Duodenal mucosa (tissue), 2 donors: ENCODE measurements around the gene IGSF9.

Source experiments
- H3K27ac ChIP-seq: one replicate; pipeline ENCODE4 v1.7.0; 2013; ENCODE audit warnings: low read depth, low read length
- H3K27me3 ChIP-seq, 2 donors: one replicate each; pipeline ENCODE4 v1.7.0; 2013; ENCODE audit warnings: low read length in 2 of 2, control low read depth in 1 of 2; ENCODE audit not compliant: insufficient read depth in 2 of 2, control insufficient read depth in 1 of 2
- H3K36me3 ChIP-seq, 2 donors: one replicate each; pipeline ENCODE4 v1.7.0; 2013; ENCODE audit warnings: low read length in 2 of 2, control low read depth in 1 of 2; ENCODE audit not compliant: insufficient read depth in 2 of 2, control insufficient read depth in 1 of 2
- H3K4me1 ChIP-seq, 2 donors: one replicate each; pipeline ENCODE4 v1.7.0; 2013; ENCODE audit warnings: low read length in 2 of 2, control low read depth in 1 of 2; ENCODE audit not compliant: insufficient read depth in 2 of 2, control insufficient read depth in 1 of 2
- H3K4me3 ChIP-seq, 2 donors: one replicate each; pipeline ENCODE4 v1.7.0; 2013; ENCODE audit warnings: low read length in 2 of 2, low read depth in 1 of 2
- H3K9ac ChIP-seq, 2 donors: one replicate each; pipeline ENCODE4 v1.7.0; 2013; ENCODE audit warnings: low read length in 2 of 2, low read depth in 1 of 2
- H3K9me3 ChIP-seq, 2 donors: one replicate each; pipeline ENCODE4 v1.7.0; 2013; ENCODE audit warnings: low read length in 2 of 2, control low read depth in 1 of 2; ENCODE audit not compliant: control insufficient read depth in 1 of 2

The IGSF9 gene

DNA sequence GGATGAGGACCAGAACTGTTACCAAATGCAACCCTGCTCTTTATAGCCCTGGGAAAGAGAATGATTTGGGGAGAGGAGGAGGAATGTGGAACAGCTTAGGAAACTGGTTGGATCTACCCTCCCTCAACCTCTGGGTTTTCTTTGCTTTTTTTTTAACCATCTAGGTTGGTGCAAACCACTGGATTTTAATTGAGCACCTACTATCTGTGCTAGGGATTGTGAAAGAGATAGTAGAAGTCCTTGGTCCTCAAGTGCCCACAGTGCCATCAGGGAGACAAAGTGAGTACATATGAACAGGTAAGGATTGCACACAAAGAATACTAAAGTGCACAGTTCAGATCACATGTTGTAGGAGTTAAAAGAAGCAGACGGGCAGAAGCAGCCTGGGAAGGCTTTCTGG, 24.8 kb downstream of the IGSF9 start:
- Histone ChIP-seq H3K9me3 (no peaks in the 10 kb centered on the region), H3K27me3 (no peaks in the 10 kb centered on the region), H3K36me3 (peaks cover 29 to 39% of the 10 kb centered on the region in 2 donors), H3K9ac (no peak overlapping the region), H3K27ac (no peak overlapping the region), H3K4me1 (peaks cover 63 to 73% of the 10 kb centered on the region in 2 donors), H3K4me3 (no peak overlapping the region)

DNA sequence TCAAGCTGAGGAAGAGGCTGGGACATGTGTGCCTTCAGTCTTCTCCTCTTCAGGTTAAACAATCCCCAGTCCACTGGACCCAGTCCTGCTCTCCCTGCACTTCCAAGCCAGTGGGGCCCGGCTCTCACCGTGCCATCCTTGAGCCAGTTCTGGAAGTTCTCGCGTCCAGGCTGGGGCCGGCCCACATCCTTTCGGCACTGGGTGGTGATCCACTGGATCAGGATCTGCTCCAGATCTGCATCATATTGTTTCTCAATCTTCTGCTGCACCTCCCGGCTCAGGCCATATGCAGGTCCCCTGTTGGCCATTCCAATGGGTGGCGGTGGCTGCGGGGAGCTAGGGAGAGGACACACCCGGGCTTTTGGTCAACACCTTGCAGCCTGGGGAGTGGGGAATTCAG, 25.2 kb downstream of the IGSF9 start:
- Histone ChIP-seq H3K4me1 (peaks cover 63 to 70% of the 10 kb centered on the region in 2 donors), H3K9me3 (no peaks in the 10 kb centered on the region), H3K9ac (no peak overlapping the region), H3K4me3 (no peak overlapping the region), H3K27me3 (no peaks in the 10 kb centered on the region), H3K27ac (no peak overlapping the region), H3K36me3 (peaks cover 29 to 39% of the 10 kb centered on the region in 2 donors)

DNA sequence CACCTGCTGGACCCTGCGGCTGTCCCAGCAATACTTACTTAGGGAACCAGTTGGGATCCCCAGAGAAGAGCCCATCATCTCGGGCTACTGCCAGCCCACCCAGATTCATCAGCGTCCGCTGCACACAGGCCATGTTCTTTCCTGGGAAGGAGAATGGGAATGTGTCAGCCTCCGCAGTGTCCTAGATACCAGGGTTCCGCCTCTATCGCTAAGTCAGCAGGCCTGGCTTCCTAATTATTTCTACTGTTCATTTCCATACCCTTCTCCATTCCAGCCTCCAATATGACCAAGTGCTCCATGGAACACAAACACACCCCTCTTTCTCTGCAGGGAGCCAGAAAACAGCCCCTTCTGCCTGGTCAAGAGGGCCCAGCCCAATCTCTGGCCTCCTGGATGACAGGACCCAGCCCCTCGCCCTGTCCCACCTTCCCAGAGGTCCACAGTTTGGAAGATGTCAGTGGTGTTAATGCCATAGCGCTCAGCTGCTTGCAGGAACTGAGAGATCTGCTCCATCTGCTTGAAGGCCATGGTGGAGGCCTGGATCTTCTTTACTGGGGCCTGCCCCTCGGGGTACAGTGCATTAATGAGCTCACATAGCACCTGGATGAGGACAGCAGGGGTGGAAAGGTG, 26.1 kb downstream of the IGSF9 start:
- no peaks in the 10 kb centered on the region for H3K9me3 ChIP-seq
- peaks cover 63 to 70% of the 10 kb centered on the region in 2 donors for H3K4me1 ChIP-seq
- no peaks in the 10 kb centered on the region for H3K27me3 ChIP-seq
- H3K27ac ChIP-seq: no peak overlapping the region
- peaks cover 29 to 39% of the 10 kb centered on the region in 2 donors for H3K36me3 ChIP-seq
- no peak overlapping the region for H3K4me3 ChIP-seq
- no peak overlapping the region for H3K9ac ChIP-seq

GRCh38 chr1:159918352-159919200, 26.8 kb downstream of the IGSF9 start:
- H3K9me3 ChIP-seq: no peaks in the 10 kb centered on the region
- H3K27me3 ChIP-seq: no peaks in the 10 kb centered on the region
- no peak overlapping the region for H3K4me3 ChIP-seq
- H3K36me3 ChIP-seq: peaks cover 29 to 39% of the 10 kb centered on the region in 2 donors
- no peak overlapping the region for H3K27ac ChIP-seq
- peak overlapping the region in 1 of 2 donors; percentile 21 for H3K9ac ChIP-seq
- H3K4me1 ChIP-seq: peaks cover 69 to 75% of the 10 kb centered on the region in 2 donors

DNA sequence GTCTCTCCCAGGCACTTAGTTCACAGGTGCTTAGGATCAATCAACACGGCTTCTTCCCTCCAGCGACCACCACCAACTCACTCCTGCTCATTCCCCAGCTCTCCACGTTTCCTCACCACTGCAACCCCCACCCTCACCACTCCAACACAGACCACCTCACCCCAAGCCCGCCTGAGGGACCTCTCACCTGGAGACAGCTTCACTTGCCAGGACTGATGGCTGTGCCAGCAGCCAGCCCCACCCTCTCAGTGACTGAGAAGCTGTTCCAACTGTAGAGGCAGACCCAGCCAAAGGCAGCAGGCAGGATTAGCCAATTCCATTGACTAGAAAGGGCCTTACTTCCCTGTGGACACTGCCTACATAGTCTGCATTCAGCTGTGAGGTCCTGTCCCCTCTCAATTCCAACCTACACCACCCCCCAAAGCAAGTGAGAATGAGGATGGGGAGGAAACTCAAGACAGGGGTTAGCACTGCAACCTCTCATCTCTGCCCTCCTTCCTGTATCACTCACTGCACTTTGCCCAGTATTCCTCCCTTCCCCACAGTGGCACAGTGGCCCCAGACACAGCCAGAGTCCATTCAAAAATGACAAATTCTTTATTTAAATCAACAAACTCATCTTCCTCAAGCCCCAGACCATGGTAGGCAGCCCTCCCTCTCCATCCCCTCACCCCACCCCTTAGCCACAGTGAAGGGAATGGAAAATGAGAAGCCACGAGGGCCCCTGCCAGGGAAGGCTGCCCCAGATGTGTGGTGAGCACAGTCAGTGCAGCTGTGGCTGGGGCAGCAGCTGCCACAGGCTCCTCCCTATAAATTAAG, 27.7 kb downstream of the IGSF9 start:
- no peak overlapping the region for H3K27ac ChIP-seq
- no peaks in the 10 kb centered on the region for H3K9me3 ChIP-seq
- no peak overlapping the region for H3K9ac ChIP-seq
- no peak overlapping the region for H3K4me3 ChIP-seq
- no peaks in the 10 kb centered on the region for H3K27me3 ChIP-seq
- peaks cover 29 to 39% of the 10 kb centered on the region in 2 donors for H3K36me3 ChIP-seq
- peaks cover 66 to 70% of the 10 kb centered on the region in 2 donors for H3K4me1 ChIP-seq

DNA sequence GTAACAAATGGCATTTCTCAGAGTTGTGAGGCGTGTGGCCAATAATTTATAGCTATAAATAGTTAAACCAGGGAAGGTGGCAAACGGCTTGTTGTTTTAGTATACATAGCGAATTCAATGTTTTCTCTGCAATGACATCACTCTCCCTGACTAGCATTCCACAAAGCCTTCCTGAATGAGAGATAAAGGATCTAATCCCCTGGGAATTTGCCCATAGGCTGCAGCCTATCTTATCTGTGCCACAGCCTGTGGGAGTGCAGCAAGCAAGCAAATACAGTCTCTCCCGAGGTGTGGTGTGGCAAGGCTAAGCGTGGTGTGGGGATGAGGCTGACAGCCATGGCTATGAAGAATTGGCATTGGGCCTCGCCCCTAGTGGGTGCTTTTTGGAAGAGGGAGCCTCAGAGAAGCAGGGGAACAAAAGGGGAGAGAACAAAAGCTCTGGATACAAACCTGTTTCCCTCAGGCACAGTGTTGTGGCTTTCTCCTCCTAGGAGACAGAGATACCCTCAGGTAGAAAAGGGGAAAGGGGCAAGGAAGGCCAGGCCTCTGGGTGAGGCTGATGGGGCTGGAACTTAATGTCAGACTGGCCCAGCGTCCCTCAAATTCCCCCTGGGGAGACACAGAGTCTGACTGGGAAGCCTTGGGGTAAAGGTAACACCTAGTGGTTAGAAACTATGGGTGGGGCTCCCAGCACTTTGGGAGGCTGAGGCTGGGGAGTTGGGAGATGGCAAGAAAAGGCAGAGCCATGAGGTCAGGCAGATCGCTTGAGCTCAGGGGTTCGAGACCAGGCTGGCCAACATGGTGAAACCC, 29.0 kb downstream of the IGSF9 start:
- Histone ChIP-seq H3K9me3 (no peaks in the 10 kb centered on the region), H3K4me3 (no peak overlapping the region), H3K27ac (no peak overlapping the region), H3K4me1 (peaks cover 58 to 66% of the 10 kb centered on the region in 2 donors), H3K36me3 (peaks cover 29 to 39% of the 10 kb centered on the region in 2 donors), H3K9ac (no peak overlapping the region), H3K27me3 (no peaks in the 10 kb centered on the region)

DNA sequence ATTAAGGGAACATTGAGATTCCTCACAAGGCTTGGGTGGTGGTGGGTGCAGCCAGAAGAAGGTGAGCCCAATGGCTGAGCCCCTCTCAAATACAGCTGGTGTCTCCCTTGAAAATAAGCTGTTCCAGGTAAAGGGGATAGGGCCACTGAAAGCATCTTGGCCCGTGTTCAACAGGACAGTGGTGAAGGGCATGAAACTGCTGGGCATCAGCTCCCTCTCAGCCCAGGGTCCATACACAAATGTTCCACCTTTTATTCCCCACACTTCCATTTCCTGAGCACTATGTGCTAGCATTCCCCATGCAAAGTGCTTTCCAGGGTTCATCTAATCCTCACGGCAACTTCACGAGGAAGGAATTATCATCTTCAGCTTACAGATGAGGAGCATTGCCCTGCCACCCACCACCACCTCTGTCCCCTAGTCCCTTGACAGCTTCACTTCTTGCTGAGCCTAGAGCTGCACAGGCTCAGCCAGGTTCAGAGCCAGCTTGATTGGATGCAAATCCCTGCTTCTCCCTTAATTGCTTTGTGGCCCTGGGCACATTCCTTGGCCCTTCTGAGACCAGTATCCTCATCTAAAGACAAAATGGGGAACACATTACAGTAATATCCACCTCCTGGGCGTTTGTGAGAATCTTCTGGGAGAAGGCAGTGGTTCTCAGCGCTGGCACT, 29.7 kb downstream of the IGSF9 start:
- H3K9ac ChIP-seq: no peak overlapping the region
- no peak overlapping the region for H3K4me3 ChIP-seq
- H3K27me3 ChIP-seq: no peaks in the 10 kb centered on the region
- H3K27ac ChIP-seq: no peak overlapping the region
- peaks cover 26 to 34% of the 10 kb centered on the region in 2 donors for H3K36me3 ChIP-seq
- H3K4me1 ChIP-seq: peaks cover 58 to 66% of the 10 kb centered on the region in 2 donors
- no peaks in the 10 kb centered on the region for H3K9me3 ChIP-seq

DNA sequence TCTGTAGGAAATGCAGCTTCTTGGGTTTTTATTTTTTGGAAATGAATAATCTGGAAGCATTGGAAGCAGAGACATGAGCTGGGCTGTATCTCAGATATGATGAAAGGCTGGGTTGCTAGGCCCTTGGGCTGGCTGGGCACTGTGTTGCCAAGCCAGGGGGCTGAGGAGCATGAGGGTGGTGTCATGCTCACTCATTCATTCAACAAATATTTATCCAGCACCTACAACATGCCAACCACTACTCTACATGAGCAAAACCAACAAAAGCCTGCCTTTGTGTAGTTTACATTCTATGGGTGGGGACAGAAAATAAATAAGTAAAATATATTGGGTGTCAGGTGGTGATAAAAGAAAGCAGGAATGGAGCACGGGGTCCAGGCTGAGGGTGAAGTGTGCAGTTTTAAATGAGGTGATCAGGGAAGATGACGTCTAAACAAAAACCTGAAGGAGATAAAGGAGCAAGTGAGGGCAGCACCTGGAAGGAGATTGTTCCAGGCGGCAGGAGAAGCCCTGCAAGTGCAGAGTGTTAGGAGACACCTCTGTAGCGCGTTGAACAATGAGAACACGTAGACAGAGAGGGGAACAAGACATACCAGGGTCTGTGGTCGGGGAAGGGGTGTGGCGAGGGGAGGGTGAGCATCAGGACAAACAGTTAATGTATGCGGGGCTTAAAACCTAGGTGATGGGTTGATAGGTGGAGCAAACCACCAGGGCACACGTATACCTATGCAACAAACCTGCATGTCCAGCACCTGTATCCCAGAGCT, 31.0 kb downstream of the IGSF9 start:
- Histone ChIP-seq H3K4me3 (no peak overlapping the region), H3K27me3 (no peaks in the 10 kb centered on the region), H3K9ac (no peak overlapping the region), H3K36me3 (peaks cover 16 to 21% of the 10 kb centered on the region in 2 donors), H3K27ac (no peak overlapping the region), H3K9me3 (no peaks in the 10 kb centered on the region), H3K4me1 (peaks cover 62 to 73% of the 10 kb centered on the region in 2 donors)
